ENCODE measurements around the gene TSSK3. TPM values are rescaled to one million over a fixed set of nuclear protein-coding genes. Genes with fewer than 3 reads are reported as not detected.

The TSSK3 gene
- total and polyA plus RNA-seq, 4 donors, result 0.14 to 0.50 TPM; not detected in 2

DNA sequence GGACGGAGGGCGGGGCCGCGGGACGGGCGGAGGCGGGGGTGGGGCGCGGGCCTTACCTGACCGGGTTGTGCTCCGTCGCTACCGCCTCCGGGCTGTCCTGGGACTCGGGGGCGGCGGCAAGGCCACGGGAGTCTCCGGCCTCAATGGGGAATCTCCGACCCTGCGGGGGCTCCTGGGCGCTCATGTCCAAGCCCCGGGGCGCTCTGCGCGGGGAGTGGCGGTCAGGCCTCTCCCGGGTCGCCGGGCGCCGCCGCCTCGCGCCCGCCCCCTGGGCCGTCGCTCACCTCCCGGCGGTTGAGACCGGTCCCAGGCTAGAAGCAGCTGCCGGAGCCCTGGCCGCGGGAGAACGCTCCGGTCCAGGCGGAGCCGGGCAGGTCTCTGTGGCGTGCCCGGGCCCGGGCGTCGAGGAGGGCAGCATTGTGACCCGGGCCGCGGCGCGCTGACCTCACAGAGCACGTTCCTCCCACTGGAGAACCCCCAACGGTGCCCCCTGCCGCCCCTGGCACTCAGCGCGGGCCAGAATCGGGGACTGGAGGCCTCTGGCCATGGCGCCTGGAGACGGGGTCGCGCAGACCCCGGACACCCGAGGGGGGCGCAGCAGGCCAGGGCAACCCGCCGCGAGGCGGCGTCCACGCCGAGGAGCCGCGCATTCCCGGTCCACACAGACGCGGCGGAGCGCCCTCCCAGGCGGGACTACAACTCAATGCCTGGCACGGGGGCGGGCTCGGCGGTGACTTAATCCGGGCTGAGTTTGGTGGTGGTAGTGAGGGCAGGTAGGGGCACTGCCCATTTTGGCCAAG lies 465 bp upstream of the TSSK3 start (continued):
- TF ChIP-seq, protein P1, sequence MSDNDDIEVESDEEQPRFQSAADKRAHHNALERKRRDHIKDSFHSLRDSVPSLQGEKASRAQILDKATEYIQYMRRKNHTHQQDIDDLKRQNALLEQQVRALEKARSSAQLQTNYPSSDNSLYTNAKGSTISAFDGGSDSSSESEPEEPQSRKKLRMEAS (IDR thresholded peaks at IDR 0.05), result no peak
- no peak for TF ChIP-seq EGR1 (IDR thresholded peaks at IDR 0.05; ENCODE audit: low read depth in 2 of 2)
- no peak for TF ChIP-seq NR2F2 (IDR thresholded peaks at IDR 0.05)
- no peak for TF ChIP-seq RXRA (IDR thresholded peaks at IDR 0.05)
- no peak for TF ChIP-seq GABPA (IDR thresholded peaks at IDR 0.05 in 1 of 2, conservative IDR thresholded peaks at IDR 0.05 in 1 of 2)
- TF ChIP-seq HNF4A (conservative IDR thresholded peaks at IDR 0.05), result no peak
- no peak for TF ChIP-seq FOXA1 (IDR thresholded peaks at IDR 0.05)
- TF ChIP-seq YY1 (IDR thresholded peaks at IDR 0.05), result peak; percentile 14

DNA sequence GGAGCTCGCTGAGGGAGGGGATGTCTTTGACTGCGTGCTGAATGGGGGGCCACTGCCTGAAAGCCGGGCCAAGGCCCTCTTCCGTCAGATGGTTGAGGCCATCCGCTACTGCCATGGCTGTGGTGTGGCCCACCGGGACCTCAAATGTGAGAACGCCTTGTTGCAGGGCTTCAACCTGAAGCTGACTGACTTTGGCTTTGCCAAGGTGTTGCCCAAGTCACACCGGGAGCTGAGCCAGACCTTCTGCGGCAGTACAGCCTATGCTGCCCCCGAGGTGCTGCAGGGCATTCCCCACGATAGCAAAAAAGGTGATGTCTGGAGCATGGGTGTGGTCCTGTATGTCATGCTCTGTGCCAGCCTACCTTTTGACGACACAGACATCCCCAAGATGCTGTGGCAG lies 1.4 kb downstream of the TSSK3 start:
- no peaks in the 10 kb centered on the region for H3K9me3 ChIP-seq (ENCODE audit: control insufficient read depth in 4 of 4, low read length in 3 of 4)
- no peak overlapping the region for H3K9ac ChIP-seq (ENCODE audit: low read depth in 1 of 2, low read length in 2 of 2)
- no peak for TF ChIP-seq FOXA1 (IDR thresholded peaks at IDR 0.05)
- TF ChIP-seq RAD21 (IDR thresholded peaks at IDR 0.05), result peak; percentile 62 to 64
- TF ChIP-seq, protein P2, sequence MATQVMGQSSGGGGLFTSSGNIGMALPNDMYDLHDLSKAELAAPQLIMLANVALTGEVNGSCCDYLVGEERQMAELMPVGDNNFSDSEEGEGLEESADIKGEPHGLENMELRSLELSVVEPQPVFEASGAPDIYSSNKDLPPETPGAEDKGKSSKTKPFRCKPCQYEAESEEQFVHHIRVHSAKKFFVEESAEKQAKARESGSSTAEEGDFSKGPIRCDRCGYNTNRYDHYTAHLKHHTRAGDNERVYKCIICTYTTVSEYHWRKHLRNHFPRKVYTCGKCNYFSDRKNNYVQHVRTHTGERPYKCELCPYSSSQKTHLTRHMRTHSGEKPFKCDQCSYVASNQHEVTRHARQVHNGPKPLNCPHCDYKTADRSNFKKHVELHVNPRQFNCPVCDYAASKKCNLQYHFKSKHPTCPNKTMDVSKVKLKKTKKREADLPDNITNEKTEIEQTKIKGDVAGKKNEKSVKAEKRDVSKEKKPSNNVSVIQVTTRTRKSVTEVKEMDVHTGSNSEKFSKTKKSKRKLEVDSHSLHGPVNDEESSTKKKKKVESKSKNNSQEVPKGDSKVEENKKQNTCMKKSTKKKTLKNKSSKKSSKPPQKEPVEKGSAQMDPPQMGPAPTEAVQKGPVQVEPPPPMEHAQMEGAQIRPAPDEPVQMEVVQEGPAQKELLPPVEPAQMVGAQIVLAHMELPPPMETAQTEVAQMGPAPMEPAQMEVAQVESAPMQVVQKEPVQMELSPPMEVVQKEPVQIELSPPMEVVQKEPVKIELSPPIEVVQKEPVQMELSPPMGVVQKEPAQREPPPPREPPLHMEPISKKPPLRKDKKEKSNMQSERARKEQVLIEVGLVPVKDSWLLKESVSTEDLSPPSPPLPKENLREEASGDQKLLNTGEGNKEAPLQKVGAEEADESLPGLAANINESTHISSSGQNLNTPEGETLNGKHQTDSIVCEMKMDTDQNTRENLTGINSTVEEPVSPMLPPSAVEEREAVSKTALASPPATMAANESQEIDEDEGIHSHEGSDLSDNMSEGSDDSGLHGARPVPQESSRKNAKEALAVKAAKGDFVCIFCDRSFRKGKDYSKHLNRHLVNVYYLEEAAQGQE (IDR thresholded peaks at IDR 0.05), result no peak
- no peak for TF ChIP-seq NR2F2 (IDR thresholded peaks at IDR 0.05)
- TF ChIP-seq, protein P3, sequence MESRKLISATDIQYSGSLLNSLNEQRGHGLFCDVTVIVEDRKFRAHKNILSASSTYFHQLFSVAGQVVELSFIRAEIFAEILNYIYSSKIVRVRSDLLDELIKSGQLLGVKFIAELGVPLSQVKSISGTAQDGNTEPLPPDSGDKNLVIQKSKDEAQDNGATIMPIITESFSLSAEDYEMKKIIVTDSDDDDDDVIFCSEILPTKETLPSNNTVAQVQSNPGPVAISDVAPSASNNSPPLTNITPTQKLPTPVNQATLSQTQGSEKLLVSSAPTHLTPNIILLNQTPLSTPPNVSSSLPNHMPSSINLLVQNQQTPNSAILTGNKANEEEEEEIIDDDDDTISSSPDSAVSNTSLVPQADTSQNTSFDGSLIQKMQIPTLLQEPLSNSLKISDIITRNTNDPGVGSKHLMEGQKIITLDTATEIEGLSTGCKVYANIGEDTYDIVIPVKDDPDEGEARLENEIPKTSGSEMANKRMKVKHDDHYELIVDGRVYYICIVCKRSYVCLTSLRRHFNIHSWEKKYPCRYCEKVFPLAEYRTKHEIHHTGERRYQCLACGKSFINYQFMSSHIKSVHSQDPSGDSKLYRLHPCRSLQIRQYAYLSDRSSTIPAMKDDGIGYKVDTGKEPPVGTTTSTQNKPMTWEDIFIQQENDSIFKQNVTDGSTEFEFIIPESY (IDR thresholded peaks at IDR 0.05), result no peak
- TF ChIP-seq, protein P4, sequence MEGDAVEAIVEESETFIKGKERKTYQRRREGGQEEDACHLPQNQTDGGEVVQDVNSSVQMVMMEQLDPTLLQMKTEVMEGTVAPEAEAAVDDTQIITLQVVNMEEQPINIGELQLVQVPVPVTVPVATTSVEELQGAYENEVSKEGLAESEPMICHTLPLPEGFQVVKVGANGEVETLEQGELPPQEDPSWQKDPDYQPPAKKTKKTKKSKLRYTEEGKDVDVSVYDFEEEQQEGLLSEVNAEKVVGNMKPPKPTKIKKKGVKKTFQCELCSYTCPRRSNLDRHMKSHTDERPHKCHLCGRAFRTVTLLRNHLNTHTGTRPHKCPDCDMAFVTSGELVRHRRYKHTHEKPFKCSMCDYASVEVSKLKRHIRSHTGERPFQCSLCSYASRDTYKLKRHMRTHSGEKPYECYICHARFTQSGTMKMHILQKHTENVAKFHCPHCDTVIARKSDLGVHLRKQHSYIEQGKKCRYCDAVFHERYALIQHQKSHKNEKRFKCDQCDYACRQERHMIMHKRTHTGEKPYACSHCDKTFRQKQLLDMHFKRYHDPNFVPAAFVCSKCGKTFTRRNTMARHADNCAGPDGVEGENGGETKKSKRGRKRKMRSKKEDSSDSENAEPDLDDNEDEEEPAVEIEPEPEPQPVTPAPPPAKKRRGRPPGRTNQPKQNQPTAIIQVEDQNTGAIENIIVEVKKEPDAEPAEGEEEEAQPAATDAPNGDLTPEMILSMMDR (IDR thresholded peaks at IDR 0.05; ENCODE audit: low read depth, low read length, missing input control), result peak; percentile 23
- TF ChIP-seq YY1 (IDR thresholded peaks at IDR 0.05), result no peak
- TF ChIP-seq JUND (IDR thresholded peaks at IDR 0.05), result no peak
- TF ChIP-seq FOXA2 (IDR thresholded peaks at IDR 0.05), result no peak
- no peak for TF ChIP-seq GABPA (IDR thresholded peaks at IDR 0.05 in 1 of 2, conservative IDR thresholded peaks at IDR 0.05 in 1 of 2)
- TF ChIP-seq, protein P1 (IDR thresholded peaks at IDR 0.05), result no peak
- no peak for TF ChIP-seq RXRA (IDR thresholded peaks at IDR 0.05)
- no peak for TF ChIP-seq HNF4G (IDR thresholded peaks at IDR 0.05)
- no peak for TF ChIP-seq TAF1 (conservative IDR thresholded peaks at IDR 0.05)
- no peak for TF ChIP-seq SP1 (IDR thresholded peaks at IDR 0.05)
- TF ChIP-seq, protein P5, sequence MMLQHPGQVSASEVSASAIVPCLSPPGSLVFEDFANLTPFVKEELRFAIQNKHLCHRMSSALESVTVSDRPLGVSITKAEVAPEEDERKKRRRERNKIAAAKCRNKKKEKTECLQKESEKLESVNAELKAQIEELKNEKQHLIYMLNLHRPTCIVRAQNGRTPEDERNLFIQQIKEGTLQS (IDR thresholded peaks at IDR 0.05), result no peak
- no peak for TF ChIP-seq EGR1 (IDR thresholded peaks at IDR 0.05; ENCODE audit: low read depth in 2 of 2)
- peak in 1 of 2 donors; percentile 9 for TF ChIP-seq HNF4A (conservative IDR thresholded peaks at IDR 0.05)
- H3K4me1 ChIP-seq (ENCODE audit: control insufficient read depth in 4 of 4, insufficient read depth in 4 of 4, low read length in 3 of 4), result peaks cover 5 to 10% (median 9%) of the 10 kb centered on the region in 4 donors
- no peak for DNase-seq (ENCODE audit: low spot score)
- WGBS, result 66% methylated on average over 12 of the region's 12 CpGs
- H3K36me3 ChIP-seq (ENCODE audit: control insufficient read depth in 4 of 4, insufficient read depth in 3 of 4, low read depth in 1 of 4, low read length in 3 of 4), result peaks cover 10 to 37% (median 31%) of the 10 kb centered on the region in 4 donors
- no peak overlapping the region for H3K27ac ChIP-seq (ENCODE audit: low read depth in 1 of 2, low read length in 2 of 2)
- no peak overlapping the region for H3K4me3 ChIP-seq (ENCODE audit: low read depth in 1 of 3, low read length in 3 of 3)
- H3K27me3 ChIP-seq (ENCODE audit: control insufficient read depth in 4 of 4, insufficient read depth in 4 of 4, low read length in 3 of 4), result no peaks in the 10 kb centered on the region
